K562 (cell line): ENCODE measurements around the gene OLFML2B. TPM values are rescaled to one million over a fixed set of nuclear protein-coding genes. Genes with fewer than 3 reads are reported as not detected.
A peak's percentile ranks its signal among the peaks of the same experiment; 100 is the strongest.

Experiments
- ATAC-seq: fragments of 200-7000 bp; cut with Tn5 transposase; 3 replicates; pipeline ENCODE4 v1.9.1; 2020; ENCODE audit warnings: moderate library complexity
- BruUV-seq: library from RNA; stranded (reverse); fragments of 400-500 nt; replicated peaks from 2 replicates; lab custom pipeline; 2021; lab: Mats Ljungman, UMichigan
- CTCF ChIA-PET: fragments of 300-600 bp; formaldehyde crosslinking; extraction: SDS; loops from one replicate; lab custom pipeline; 2021; ENCODE audit warnings: low intra/inter-chr PET ratio; lab: Yijun Ruan, JAX
- POLR2A ChIA-PET: fragments of 300-600, 350-650 bp; sonication (Branson Sonifier 250); formaldehyde crosslinking; extraction: SDS; loops from one replicate; lab custom pipeline; 2021; ENCODE audit warnings: antibody characterized with exemption, inconsistent platforms; lab: Yijun Ruan, JAX
- DNase-seq, 4 experiments: peaks; one replicate each; pipeline versions ENCODE4 v3.0.0 to v3.0.0-alpha.2; 2011 to 2018; ENCODE audit warnings: low spot score in 3 of 4, mixed read lengths in 3 of 4; ENCODE audit errors: extremely low read depth in 1 of 4
- FAIRE-seq: peaks from 2 replicates; lab custom pipeline; 2011; peaks lifted over from hg19 to GRCh38; lab: Jason Lieb, UNC
- H2AFZ ChIP-seq: 2 replicates; pipeline ENCODE4 v1.6.0; 2011; ENCODE audit warnings: low read depth, low read length, control low read depth, inconsistent platforms
- H3K27ac ChIP-seq: fragments of 200-600 bp; 3 replicates; pipeline ENCODE4 v1.8.0; 2011; ENCODE audit warnings: low read depth, mild to moderate bottlenecking, control low read depth, inconsistent platforms, low read length, moderate library complexity, mixed read lengths; ENCODE audit errors: extremely low read depth
- H3K27me3 ChIP-seq, 2 experiments: fragments of 300-600 bp in 1 of 2; 2 replicates in 1 of 2; 3 replicates in 1 of 2; pipeline versions ENCODE4 v1.6.0 to v1.8.0; 2011; ENCODE audit warnings: inconsistent platforms in 2 of 2, low read length in 2 of 2, mild to moderate bottlenecking in 1 of 2, mixed read lengths in 1 of 2, moderate library complexity in 1 of 2; ENCODE audit not compliant: control insufficient read depth in 2 of 2, insufficient read depth in 2 of 2
- H3K36me3 ChIP-seq: fragments of 300-600 bp; 3 replicates; pipeline ENCODE4 v1.8.0; 2011; ENCODE audit warnings: mild to moderate bottlenecking, low read length, inconsistent platforms; ENCODE audit not compliant: control insufficient read depth, insufficient read depth
- H3K4me1 ChIP-seq, 2 experiments: fragments of 200-600 bp in 1 of 2; replicated peaks in 1 of 2; 2 replicates in 1 of 2; 3 replicates in 1 of 2; pipeline versions ENCODE4 v1.5.1 to v1.8.0; 2011; ENCODE audit warnings: inconsistent platforms in 2 of 2, low read length in 2 of 2, mild to moderate bottlenecking in 1 of 2, mixed read lengths in 1 of 2, moderate library complexity in 1 of 2; ENCODE audit not compliant: control insufficient read depth in 2 of 2, insufficient read depth in 2 of 2
- H3K4me2 ChIP-seq: 2 replicates; pipeline ENCODE4 v1.6.1; 2011; ENCODE audit warnings: low read length, control low read depth, inconsistent platforms, mixed read lengths; ENCODE audit not compliant: insufficient read depth
- H3K4me3 ChIP-seq: fragments of 200-600 bp; sonication (generic), shearing (Covaris generic); 2 replicates; pipeline ENCODE4 v1.5.1; 2016; ENCODE audit warnings: control low read depth, inconsistent platforms
- H3K79me2 ChIP-seq: fragments of 200-600 bp; 3 replicates; pipeline ENCODE4 v1.8.0; 2011; ENCODE audit warnings: low read length, inconsistent platforms; ENCODE audit not compliant: control insufficient read depth, insufficient read depth
- H3K9ac ChIP-seq, 2 experiments: 2 replicates each; pipeline versions ENCODE4 v1.6.0 to v1.6.1; 2011; ENCODE audit warnings: low read depth in 2 of 2, low read length in 2 of 2, control low read depth in 1 of 2, inconsistent platforms in 1 of 2, mild to moderate bottlenecking in 1 of 2, mixed read lengths in 1 of 2; ENCODE audit not compliant: insufficient read depth in 1 of 2
- H3K9me1 ChIP-seq: one replicate; pipeline ENCODE4 v1.6.0; 2011; ENCODE audit warnings: inconsistent platforms, mild to moderate bottlenecking, low read length, moderate library complexity; ENCODE audit not compliant: control insufficient read depth, insufficient read depth
- H3K9me3 ChIP-seq: replicated peaks from 2 replicates; pipeline ENCODE4 v1.5.1; 2011; ENCODE audit warnings: low read depth, low read length, inconsistent platforms; ENCODE audit not compliant: control insufficient read depth, insufficient read depth
- H4K20me1 ChIP-seq: replicated peaks from 2 replicates; pipeline ENCODE4 v1.6.1; 2011; ENCODE audit warnings: low read length, inconsistent platforms, mixed read lengths; ENCODE audit not compliant: control insufficient read depth, insufficient read depth
- ATF7 ChIP-seq: fragments of 450-650 bp; IDR thresholded peaks from 2 replicates; pipeline ENCODE4 v1.7.1; 2014; ENCODE audit warnings: mild to moderate bottlenecking, moderate library complexity
- C11orf30 ChIP-seq: fragments of 450-650 bp; IDR thresholded peaks from 2 replicates; pipeline ENCODE4 v1.6.1; 2016; ENCODE audit warnings: low read depth, mild to moderate bottlenecking
- FOSL1 ChIP-seq: fragments of 200-800 bp; sonication (Bioruptor generic); conservative IDR thresholded peaks from 2 replicates; pipeline ENCODE4 v1.6.1; 2016; ENCODE audit warnings: missing genetic modification characterization, missing compliant biosample characterization
- POLR3G ChIP-seq: IDR thresholded peaks from 2 replicates; pipeline ENCODE4 v1.6.1; 2011; ENCODE audit not compliant: insufficient read length, insufficient replicate concordance; ENCODE audit errors: extremely low read depth
- ZNF316 ChIP-seq: fragments of 450-650 bp; IDR thresholded peaks from 2 replicates; pipeline ENCODE4 v1.6.1; 2016
- WGBS: fragments of 100-300 bp; shearing (Covaris generic); methylation state at CpG from one replicate; pipeline ENCODE4 v1.1.6; 2016; ENCODE audit warnings: low coverage, mixed read lengths; ENCODE audit not compliant: insufficient coverage; ENCODE audit errors: missing lambda C conversion rate; 5-methylcytosine and 5-hydroxymethylcytosine counted together
- in situ Hi-C: fragments of 300-500 bp; cut with MboI; formaldehyde crosslinking; loops from 4 replicates; pipeline ENCODE4 v1.15.0; 2018; ENCODE audit warnings: inconsistent platforms, mixed read lengths
- intact Hi-C: fragments of 100-400 bp; cut with micrococcal nuclease; formaldehyde crosslinking; loops from 2 replicates; pipeline ENCODE4 v1.14.2; 2022
- polyA plus RNA-seq, 8 experiments: library from polyadenylated mRNA; depleted of rRNA in 4 of 8; stranded (reverse) in 5 of 8; unstranded in 3 of 8; fragments of >200 nt; fragmentation: Nextera tagmentation in 2 of 8; fragmentation: Illumina TruSeq in 1 of 8; extraction: Ambion mirVana in 2 of 8; extraction: Trizol in 1 of 8; gene quantifications; 2 replicates each; pipeline versions ENCODE4 v1.2.1 to v1.2.3, GENCODE V29; 2011 to 2014; ENCODE audit warnings: inconsistent platforms in 1 of 8, missing spikeins in 1 of 8
- total RNA-seq, 7 experiments: library from RNA; depleted of rRNA in 6 of 7; stranded (reverse); fragments of >200 nt in 6 of 7; fragmentation: Illumina TruSeq in 2 of 7; extraction: Trizol in 2 of 7; gene quantifications; 2 replicates each; pipeline versions ENCODE4 v1.2.1 to v1.2.3, GENCODE V29; 2011 to 2021; ENCODE audit warnings: low replicate concordance in 1 of 7
- TF ChIP-seq, protein P1 (sequence below), 2 experiments: fragments of 450-650 bp in 1 of 2; sonication (generic) in 1 of 2; formaldehyde crosslinking in 1 of 2; IDR thresholded peaks in 1 of 2; conservative IDR thresholded peaks in 1 of 2; 2 replicates each; pipeline versions ENCODE4 v1.6.1 to v1.8.1; 2016 to 2023; ENCODE audit warnings: mild to moderate bottlenecking in 2 of 2, moderate library complexity in 2 of 2, inconsistent platforms in 1 of 2, missing genetic modification reagents in 1 of 2
- TF ChIP-seq, protein P2 (sequence below): sonication (generic); IDR thresholded peaks from 2 replicates; pipeline ENCODE4 v1.6.1; 2016

Gene OLFML2B
- total and polyA plus RNA-seq, 9 of the 15 experiments (the other 6 are each of a cell fraction or from before 2014, with no cell fraction given): not detected

DNA sequence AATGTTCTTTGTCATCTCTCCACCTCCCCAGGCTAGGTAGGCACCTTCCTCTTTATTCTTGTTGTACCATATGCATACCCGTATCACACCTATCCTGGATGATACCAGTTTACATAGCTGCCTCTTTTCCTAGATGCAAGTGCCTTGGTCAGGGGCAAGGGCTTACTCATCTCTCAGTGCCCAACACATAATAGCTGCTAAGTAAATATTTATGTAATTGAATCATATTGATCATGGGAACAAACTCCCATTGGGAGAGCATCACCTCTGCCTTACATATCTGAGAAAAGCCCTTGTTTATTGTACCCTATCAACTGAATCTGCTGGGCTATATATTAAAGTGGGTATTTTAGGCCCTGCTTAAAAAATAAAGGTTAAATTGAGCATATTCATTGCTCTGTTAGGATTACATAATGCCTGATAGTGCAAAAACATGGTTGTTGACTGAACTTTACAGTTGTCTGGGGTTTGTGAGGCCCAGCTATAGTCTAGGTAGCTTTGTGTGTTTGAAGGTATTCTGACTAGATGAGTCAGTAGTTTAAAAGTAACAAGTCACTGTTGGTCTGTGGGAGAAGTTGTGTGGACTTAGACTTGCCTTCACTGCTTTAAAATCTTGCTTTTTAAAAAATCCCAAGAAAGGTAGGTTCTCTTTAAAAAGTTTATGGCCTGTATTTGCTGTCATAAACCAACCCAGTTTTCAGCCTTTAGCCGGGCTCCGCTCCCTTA lies 82.6 kb downstream of the OLFML2B start:
- Histone ChIP-seq H3K79me2 (no peaks in the 10 kb centered on the region), H3K9me3 (no peaks in the 10 kb centered on the region), H3K4me1 (peaks cover 0 to 41% of the 10 kb centered on the region in 2 experiments; a peak in 2 of 5 replicates), H2AFZ (no peak overlapping the region), H3K4me3 (no peak overlapping the region), H4K20me1 (no peaks in the 10 kb centered on the region), H3K9me1 (no peaks in the 10 kb centered on the region), H3K27ac (no peak overlapping the region), H3K9ac (no peak overlapping the region), H3K36me3 (peaks cover 16% of the 10 kb centered on the region; the same call in 2 of the 3 replicates), H3K27me3 (no peaks in the 10 kb centered on the region)
- in situ Hi-C loops (no loop called here), intact Hi-C loops (loop anchor here (1.0 kb wide), 1 partner anchor 12 kb away; no protein-coding TSS in a partner anchor)
- ChIA-PET CTCF (no interaction called here), POLR2A (interaction anchor here (0.6 to 1.0 kb wide), 4 partner anchors 9 to 44 kb away, joined by 3 to 4 read pairs (median 3); no protein-coding TSS in a partner anchor)
- 61% methylated on average over 3 of the region's 3 CpGs for WGBS
- no TSS peak for BruUV-seq
- no peak for DNase-seq
- TF ChIP-seq, protein P1, sequence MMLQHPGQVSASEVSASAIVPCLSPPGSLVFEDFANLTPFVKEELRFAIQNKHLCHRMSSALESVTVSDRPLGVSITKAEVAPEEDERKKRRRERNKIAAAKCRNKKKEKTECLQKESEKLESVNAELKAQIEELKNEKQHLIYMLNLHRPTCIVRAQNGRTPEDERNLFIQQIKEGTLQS (IDR thresholded peaks at IDR 0.05): 0 out of 2 replicates have a peak, but pooled peaks have one; percentile 12
- TF ChIP-seq, protein P1 (CRISPR knock-in tag; conservative IDR thresholded peaks at IDR 0.05): no peak
- TF ChIP-seq ATF7: no peak
- 0 out of 2 replicates have a peak, but pooled peaks have one; percentile 27 for TF ChIP-seq ZNF316
- TF ChIP-seq, protein P2, sequence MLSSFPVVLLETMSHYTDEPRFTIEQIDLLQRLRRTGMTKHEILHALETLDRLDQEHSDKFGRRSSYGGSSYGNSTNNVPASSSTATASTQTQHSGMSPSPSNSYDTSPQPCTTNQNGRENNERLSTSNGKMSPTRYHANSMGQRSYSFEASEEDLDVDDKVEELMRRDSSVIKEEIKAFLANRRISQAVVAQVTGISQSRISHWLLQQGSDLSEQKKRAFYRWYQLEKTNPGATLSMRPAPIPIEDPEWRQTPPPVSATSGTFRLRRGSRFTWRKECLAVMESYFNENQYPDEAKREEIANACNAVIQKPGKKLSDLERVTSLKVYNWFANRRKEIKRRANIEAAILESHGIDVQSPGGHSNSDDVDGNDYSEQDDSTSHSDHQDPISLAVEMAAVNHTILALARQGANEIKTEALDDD: 0 out of 2 replicates have a peak, but pooled peaks have one; percentile 30
- TF ChIP-seq C11orf30: peak; percentile 53
- no peak for TF ChIP-seq POLR3G
- peak; percentile 17; the same call in 1 of the 2 replicates for TF ChIP-seq FOSL1
- TF ChIP-seq, all 486 proteins: peak for 5
- ATAC-seq (peak; percentile 36; the same call in 2 of the 3 replicates), FAIRE-seq (peak; percentile 44)
- H3K4me2 ChIP-seq: no peak overlapping the region
